HUES6 (cell line): ENCODE data around the gene TBX15.

Experiments used
- H3K27ac ChIP-seq: 2 replicates; pipeline ENCODE4 v1.7.0; 2013; ENCODE audit warnings: low read depth, mild to moderate bottlenecking, low read length, inconsistent platforms
- H3K27me3 ChIP-seq: 2 replicates; pipeline ENCODE4 v1.6.1; 2013; ENCODE audit warnings: low read length; ENCODE audit not compliant: control insufficient read depth, insufficient read depth
- H3K36me3 ChIP-seq: 2 replicates; pipeline ENCODE4 v1.6.1; 2013; ENCODE audit warnings: low read length; ENCODE audit not compliant: control insufficient read depth, insufficient read depth
- H3K4me1 ChIP-seq: 2 replicates; pipeline ENCODE4 v1.6.1; 2013; ENCODE audit warnings: low read length; ENCODE audit not compliant: control insufficient read depth, insufficient read depth
- H3K4me3 ChIP-seq: 2 replicates; pipeline ENCODE4 v1.5.1; 2013; ENCODE audit warnings: low read depth, low read length
- H3K9ac ChIP-seq: one replicate; pipeline ENCODE4 v1.6.1; 2013; ENCODE audit warnings: mild to moderate bottlenecking, low read length
- H3K9me3 ChIP-seq: 2 replicates; pipeline ENCODE4 v1.6.1; 2013; ENCODE audit warnings: low read depth, low read length; ENCODE audit not compliant: control insufficient read depth, insufficient read depth

The TBX15 gene

DNA sequence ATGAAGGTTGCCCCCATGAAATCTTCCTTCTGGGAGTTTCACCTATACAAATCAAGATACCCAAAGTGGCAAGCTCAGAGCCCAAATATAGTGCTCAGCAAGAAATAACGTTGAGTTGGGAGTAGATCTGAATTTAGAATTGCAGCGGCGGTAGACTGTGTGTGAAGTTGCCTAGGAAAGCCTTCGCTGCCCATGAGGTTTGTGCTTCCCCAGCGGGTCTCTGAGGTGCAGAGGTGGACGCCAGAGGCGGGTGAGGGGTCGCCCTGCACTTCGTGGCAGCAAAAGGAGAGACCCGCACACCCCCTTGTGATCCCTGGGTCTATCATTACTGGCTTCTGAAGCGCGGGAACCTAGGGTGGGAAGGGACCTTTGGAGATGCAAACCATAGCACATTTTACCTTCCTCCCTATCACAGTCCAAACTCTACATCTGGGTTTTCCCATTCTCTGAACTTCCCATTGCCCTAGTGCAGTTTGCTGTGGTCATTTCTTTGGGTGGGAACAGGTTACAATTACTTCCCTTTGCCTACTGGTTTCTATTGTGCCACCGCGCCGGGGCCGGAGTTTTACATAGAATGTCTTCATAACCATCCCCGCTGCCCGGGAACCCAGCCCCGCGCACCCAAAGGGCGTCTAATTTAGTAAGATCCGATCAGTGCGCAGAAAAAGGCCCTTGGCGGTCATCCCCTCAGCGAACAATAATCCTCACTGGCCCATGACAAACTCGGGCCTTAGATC, 5.2 kb downstream of the TBX15 start:
- H3K4me3 ChIP-seq, result peak overlapping the region; percentile 26; the same call in 1 of the 2 replicates
- no peaks in the 10 kb centered on the region for H3K36me3 ChIP-seq
- no peak overlapping the region for H3K27ac ChIP-seq
- H3K9me3 ChIP-seq, result no peaks in the 10 kb centered on the region
- H3K4me1 ChIP-seq, result peaks cover 44% of the 10 kb centered on the region
- peaks cover 100% of the 10 kb centered on the region for H3K27me3 ChIP-seq
- H3K9ac ChIP-seq, result no peak overlapping the region

DNA sequence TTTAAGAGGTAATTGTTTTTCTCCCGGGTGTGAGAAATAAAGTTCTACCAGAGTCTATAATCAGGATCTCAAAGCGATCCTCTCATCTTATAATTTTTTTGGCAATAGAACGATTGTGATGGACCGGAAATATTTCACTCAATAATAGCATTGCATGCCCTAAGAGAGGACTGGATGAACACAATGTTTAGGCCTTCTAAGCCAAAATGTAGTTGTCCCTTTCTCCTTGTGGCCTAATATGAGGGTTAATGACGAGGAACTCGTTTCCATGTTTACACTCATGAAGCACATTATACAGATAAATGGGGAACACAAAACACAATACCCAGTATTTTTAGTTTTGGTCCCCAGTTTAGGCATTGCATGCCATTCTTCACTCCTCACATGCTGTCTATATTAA, 5.9 kb downstream of the TBX15 start:
- Histone ChIP-seq H3K27me3 (peaks cover 100% of the 10 kb centered on the region), H3K36me3 (no peaks in the 10 kb centered on the region), H3K9ac (no peak overlapping the region), H3K4me1 (peaks cover 43% of the 10 kb centered on the region), H3K27ac (no peak overlapping the region), H3K9me3 (no peaks in the 10 kb centered on the region), H3K4me3 (no peak overlapping the region)

DNA sequence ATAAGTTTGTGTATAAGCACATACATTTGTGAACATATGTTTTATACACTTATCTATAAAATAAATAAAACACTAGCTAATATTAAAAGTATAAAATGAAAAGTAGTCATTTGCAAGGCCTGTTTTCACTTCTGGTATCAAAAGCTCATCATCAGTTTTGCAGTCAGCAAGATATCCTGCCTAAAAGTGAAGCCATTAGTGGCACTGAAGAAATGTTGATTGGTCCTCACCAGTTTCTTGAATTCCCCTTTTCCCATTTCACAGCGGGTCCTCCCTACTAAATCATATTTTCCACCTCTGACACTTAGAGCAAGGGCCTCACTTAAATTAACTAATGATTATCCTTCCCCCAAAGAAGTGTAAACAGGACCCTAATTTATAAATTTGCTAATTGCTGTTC, 6.7 kb downstream of the TBX15 start:
- Histone ChIP-seq H3K27me3 (peaks cover 100% of the 10 kb centered on the region), H3K4me3 (no peak overlapping the region), H3K9ac (no peak overlapping the region), H3K36me3 (no peaks in the 10 kb centered on the region), H3K4me1 (peaks cover 35% of the 10 kb centered on the region), H3K27ac (no peak overlapping the region), H3K9me3 (no peaks in the 10 kb centered on the region)

- H3K27ac ChIP-seq, result no peak overlapping the region
- H3K4me3 ChIP-seq, result peak overlapping the region; percentile 52
- H3K27me3 ChIP-seq, result peaks cover 100% of the 10 kb centered on the region
- no peaks in the 10 kb centered on the region for H3K9me3 ChIP-seq
- H3K9ac ChIP-seq, result no peak overlapping the region
- H3K36me3 ChIP-seq, result no peaks in the 10 kb centered on the region
- peaks cover 22% of the 10 kb centered on the region for H3K4me1 ChIP-seq
Measured at GRCh38 chr1:118979754-118980575, 8.2 kb downstream of the TBX15 start.

GRCh38 chr1:118978914-118979701, 9.0 kb downstream of the TBX15 start:
- peaks cover 100% of the 10 kb centered on the region for H3K27me3 ChIP-seq
- H3K9me3 ChIP-seq, result no peaks in the 10 kb centered on the region
- peaks cover 17% of the 10 kb centered on the region for H3K4me1 ChIP-seq
- peak overlapping the region; percentile 52 for H3K4me3 ChIP-seq
- H3K36me3 ChIP-seq, result no peaks in the 10 kb centered on the region
- H3K9ac ChIP-seq, result no peak overlapping the region
- H3K27ac ChIP-seq, result no peak overlapping the region

- peaks cover 92% of the 10 kb centered on the region for H3K27me3 ChIP-seq
- no peak overlapping the region for H3K27ac ChIP-seq
- H3K9ac ChIP-seq, result no peak overlapping the region
- H3K9me3 ChIP-seq, result no peaks in the 10 kb centered on the region
- H3K4me1 ChIP-seq, result peaks cover 11% of the 10 kb centered on the region
- no peak overlapping the region for H3K4me3 ChIP-seq
- H3K36me3 ChIP-seq, result no peaks in the 10 kb centered on the region
Measured at GRCh38 chr1:118977600-118977999, 10.5 kb downstream of the TBX15 start.

DNA sequence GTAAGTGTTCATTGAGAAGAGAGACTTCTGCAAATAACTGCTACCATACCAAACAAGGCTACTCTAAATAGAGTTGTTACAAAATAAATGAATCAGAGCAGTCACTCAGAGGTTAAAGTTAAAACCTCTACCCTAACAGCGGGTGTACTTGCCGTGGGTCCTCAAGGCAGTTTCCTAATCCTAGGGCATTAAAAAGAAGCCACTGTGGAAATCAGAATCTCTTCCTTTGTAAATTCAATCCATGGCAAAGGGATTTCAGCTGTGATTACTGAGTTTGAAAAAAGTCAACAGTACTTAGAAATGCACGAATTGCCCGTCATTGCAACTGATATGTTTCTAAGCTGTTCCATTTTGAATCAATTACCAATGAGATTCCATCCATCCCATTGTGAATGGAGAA, 13.5 kb downstream of the TBX15 start:
- Histone ChIP-seq H3K27ac (no peak overlapping the region), H3K4me3 (no peak overlapping the region), H3K36me3 (no peaks in the 10 kb centered on the region), H3K27me3 (peaks cover 79% of the 10 kb centered on the region), H3K9me3 (no peaks in the 10 kb centered on the region), H3K9ac (no peak overlapping the region), H3K4me1 (peaks cover 7% of the 10 kb centered on the region)

DNA sequence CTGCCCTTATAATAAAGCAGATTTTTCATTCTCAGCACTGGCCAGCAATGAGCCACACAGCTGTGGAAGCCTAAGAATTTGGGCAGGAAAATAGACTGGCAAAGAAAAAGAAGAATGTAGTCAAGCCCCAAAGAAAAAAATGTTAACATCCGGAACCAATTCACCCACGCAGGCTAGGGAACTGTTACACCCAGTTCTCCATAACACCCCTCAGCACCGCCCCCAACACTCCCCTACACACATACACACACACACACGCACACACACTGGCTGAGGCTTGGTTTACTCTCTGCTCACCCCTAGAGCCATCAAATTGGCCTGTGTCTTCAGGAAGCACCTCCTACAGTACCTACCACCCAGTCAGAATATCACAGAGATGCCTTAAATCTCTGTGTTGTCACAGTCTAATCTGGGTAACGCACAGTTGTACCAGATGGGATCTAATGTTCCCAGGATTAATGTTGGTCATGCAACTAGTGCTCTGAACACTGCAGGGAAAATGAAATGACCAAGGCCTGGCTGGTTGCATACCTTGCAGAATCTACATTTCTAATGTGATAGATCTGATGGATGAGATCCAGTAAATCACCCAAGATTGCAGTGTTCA, 14.5 kb downstream of the TBX15 start:
- peaks cover 69% of the 10 kb centered on the region for H3K27me3 ChIP-seq
- no peak overlapping the region for H3K4me3 ChIP-seq
- H3K27ac ChIP-seq, result no peak overlapping the region
- no peak overlapping the region for H3K9ac ChIP-seq
- H3K9me3 ChIP-seq, result no peaks in the 10 kb centered on the region
- H3K4me1 ChIP-seq, result no peaks in the 10 kb centered on the region
- H3K36me3 ChIP-seq, result no peaks in the 10 kb centered on the region

DNA sequence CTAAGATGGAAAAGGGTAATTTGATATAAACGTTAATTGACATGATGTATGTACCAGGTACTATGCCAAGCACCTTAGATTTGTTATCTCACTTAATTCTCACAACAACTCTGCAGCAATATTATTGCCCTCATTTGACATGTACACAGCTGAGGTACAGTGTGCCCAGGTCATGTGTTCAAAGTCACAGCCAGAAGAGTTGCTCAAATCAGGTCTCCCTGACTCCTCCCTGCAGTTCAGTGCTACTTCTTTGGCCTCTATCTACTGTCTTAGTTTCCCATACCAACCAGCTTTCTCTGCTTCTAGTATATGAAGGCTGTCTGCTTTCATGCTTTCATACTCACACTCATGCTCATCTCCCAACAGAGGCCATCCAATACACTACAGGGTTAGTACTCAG, 15.1 kb downstream of the TBX15 start:
- Histone ChIP-seq H3K36me3 (no peaks in the 10 kb centered on the region), H3K27me3 (peaks cover 63% of the 10 kb centered on the region)

GRCh38 chr1:118970451-118970850, 17.7 kb downstream of the TBX15 start:
- Histone ChIP-seq H3K27ac (no peak overlapping the region), H3K4me1 (no peaks in the 10 kb centered on the region), H3K36me3 (no peaks in the 10 kb centered on the region), H3K27me3 (peaks cover 38% of the 10 kb centered on the region), H3K9ac (no peak overlapping the region), H3K9me3 (no peaks in the 10 kb centered on the region), H3K4me3 (no peak overlapping the region)

More for the DNA sequence above, 15.1 kb downstream of the TBX15 start:
- no peaks in the 10 kb centered on the region for H3K9me3 ChIP-seq
- H3K4me1 ChIP-seq, result no peaks in the 10 kb centered on the region
- H3K27ac ChIP-seq, result no peak overlapping the region
- no peak overlapping the region for H3K9ac ChIP-seq
- H3K4me3 ChIP-seq, result no peak overlapping the region
